Coronary artery (tissue), 2 donors: ENCODE measurements around the gene OASL.

Experiments used
- DNase-seq: peaks from one replicate; pipeline ENCODE4 v3.0.0-alpha.2; 2017; ENCODE audit warnings: low spot score
- H3K27ac ChIP-seq, 2 donors: fragments of 200-600 bp; sonication (generic); one replicate each; pipeline ENCODE4 v1.5.1; 2016 to 2019
- H3K4me3 ChIP-seq: fragments of 200-600 bp; sonication (generic); 2 replicates; pipeline ENCODE4 v1.5.1; 2016; ENCODE audit warnings: mild to moderate bottlenecking, moderate library complexity
- TF ChIP-seq, protein P1 (sequence below): fragments of 200-600 bp; sonication (generic); IDR thresholded peaks from one replicate; pipeline ENCODE4 v1.5.1; 2019; ENCODE audit warnings: antibody characterized with exemption

OASL gene

DNA sequence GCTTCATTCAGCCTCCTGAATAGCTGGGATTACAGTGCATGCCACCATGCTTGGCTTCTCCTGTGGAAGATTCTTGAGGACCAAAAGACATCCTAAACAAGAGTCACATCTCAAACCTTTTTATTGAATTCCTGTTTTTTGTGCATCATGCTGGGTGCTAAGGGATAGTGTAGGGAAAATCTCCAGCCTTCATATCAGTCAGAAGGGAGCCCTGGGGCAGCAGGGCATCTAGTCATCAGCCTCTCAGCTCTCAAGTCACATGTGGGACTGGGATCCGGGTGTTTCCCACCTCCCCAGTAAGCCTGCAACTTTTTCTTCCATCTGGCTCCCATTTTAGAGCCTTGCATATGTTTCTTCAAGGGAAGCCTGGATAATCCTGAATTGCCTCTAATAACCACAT, 25.1 kb upstream of the OASL start:
- no peak for DNase-seq

GRCh38 chr12:121062391-121063045, 23.5 kb upstream of the OASL start:
- no peak for DNase-seq
- TF ChIP-seq, protein P1, sequence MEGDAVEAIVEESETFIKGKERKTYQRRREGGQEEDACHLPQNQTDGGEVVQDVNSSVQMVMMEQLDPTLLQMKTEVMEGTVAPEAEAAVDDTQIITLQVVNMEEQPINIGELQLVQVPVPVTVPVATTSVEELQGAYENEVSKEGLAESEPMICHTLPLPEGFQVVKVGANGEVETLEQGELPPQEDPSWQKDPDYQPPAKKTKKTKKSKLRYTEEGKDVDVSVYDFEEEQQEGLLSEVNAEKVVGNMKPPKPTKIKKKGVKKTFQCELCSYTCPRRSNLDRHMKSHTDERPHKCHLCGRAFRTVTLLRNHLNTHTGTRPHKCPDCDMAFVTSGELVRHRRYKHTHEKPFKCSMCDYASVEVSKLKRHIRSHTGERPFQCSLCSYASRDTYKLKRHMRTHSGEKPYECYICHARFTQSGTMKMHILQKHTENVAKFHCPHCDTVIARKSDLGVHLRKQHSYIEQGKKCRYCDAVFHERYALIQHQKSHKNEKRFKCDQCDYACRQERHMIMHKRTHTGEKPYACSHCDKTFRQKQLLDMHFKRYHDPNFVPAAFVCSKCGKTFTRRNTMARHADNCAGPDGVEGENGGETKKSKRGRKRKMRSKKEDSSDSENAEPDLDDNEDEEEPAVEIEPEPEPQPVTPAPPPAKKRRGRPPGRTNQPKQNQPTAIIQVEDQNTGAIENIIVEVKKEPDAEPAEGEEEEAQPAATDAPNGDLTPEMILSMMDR = no peak
- H3K27ac ChIP-seq = no peak overlapping the region
- H3K4me3 ChIP-seq = no peak overlapping the region

More for the DNA sequence above, 25.1 kb upstream of the OASL start:
- TF ChIP-seq, protein P1 = no peak
- Histone ChIP-seq H3K4me3 (no peak overlapping the region), H3K27ac (no peak overlapping the region)

DNA sequence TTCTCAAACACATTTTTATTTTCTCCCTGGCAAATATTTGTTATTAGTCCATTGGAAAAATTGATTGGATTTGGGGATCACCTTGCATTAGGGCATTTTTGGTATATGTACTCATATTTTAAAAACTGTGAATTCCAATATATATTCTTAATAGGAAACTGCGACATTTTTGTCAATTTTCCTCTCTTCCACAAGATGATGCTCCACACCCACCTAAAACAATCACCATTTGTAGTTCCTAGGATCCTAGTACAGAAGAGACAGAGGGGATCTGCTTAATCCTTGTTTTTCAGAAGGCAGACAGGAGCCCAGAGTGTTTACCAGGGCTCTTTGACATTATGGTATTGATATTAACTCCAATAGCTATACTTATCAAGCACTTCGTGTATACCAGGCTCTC, 22.8 kb upstream of the OASL start:
- Histone ChIP-seq H3K27ac (no peak overlapping the region), H3K4me3 (no peak overlapping the region)
- DNase-seq = no peak
- TF ChIP-seq, protein P1 = no peak

- TF ChIP-seq, protein P1 = no peak
- Histone ChIP-seq H3K4me3 (peak overlapping the region; percentile 61), H3K27ac (no peak overlapping the region)
- no peak for DNase-seq
Observed at GRCh38 chr12:121060149-121061001, 21.3 kb upstream of the OASL start.

DNA sequence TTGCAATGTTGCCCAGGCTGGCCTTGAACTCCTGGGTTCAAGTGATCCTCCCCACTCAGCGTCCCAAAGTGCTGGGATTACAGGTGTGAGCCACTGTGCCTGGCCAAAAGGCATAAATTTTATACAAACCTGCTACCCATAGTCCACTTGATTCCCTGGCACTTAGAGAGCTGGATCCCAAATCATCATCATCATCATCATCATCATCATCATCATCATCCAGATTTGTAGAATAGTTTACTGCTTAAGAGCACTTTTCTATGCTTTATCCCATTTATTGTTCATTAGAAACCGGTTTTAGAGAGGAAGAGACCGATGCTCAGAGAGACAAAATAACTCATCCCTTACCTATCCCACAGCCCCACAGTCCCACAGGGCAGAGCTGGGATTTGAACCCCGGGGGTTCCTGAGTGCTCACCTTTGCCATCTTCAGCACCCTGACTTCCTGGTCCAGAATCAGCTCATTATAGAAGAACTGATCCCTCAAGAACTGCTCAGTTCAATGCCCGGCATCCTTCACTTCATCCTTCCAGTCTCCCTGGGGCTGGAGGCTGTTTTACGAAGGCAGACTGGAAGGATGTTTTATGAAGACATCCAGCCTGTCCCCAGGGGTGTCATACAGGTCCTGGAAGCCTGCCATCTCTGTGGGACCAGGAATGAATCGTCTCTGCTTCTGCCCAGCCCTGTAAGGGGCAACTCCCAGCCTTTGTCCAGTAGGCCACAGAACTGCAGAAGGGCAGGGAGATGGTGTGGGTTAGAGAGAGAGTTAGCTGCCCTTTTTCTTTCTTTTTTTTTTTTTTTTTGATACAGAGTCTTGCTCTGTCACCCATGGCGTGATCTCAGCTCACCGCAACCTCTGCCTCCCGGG, 20.2 kb upstream of the OASL start:
- H3K4me3 ChIP-seq = no peak overlapping the region
- no peak overlapping the region for H3K27ac ChIP-seq
- DNase-seq = no peak
- TF ChIP-seq, protein P1 = no peak

GRCh38 chr12:121057794-121058193, 18.7 kb upstream of the OASL start:
- H3K27ac ChIP-seq = no peak overlapping the region
- TF ChIP-seq, protein P1 = no peak
- DNase-seq = no peak
- H3K4me3 ChIP-seq = no peak overlapping the region
